Breast epithelium (tissue), 3 donors: ENCODE data around the gene RXFP2.

Experiments
- CTCF ChIP-seq, 3 donors: fragments of 450-650 bp; IDR thresholded peaks; one replicate each; pipeline ENCODE4 v1.5.1; 2016 to 2017; ENCODE audit warnings: antibody characterized with exemption in 3 of 3, mild to moderate bottlenecking in 3 of 3, moderate library complexity in 3 of 3
- POLR2A ChIP-seq: fragments of 450-650 bp; IDR thresholded peaks from one replicate; pipeline ENCODE4 v1.6.1; 2016; ENCODE audit warnings: antibody characterized with exemption, mild to moderate bottlenecking, moderate library complexity
- POLR2AphosphoS5 ChIP-seq, 3 donors: sonication (generic); formaldehyde crosslinking; IDR thresholded peaks; one replicate each; pipeline ENCODE4 v1.6.1; 2017; ENCODE audit warnings: antibody characterized with exemption in 3 of 3

DNA sequence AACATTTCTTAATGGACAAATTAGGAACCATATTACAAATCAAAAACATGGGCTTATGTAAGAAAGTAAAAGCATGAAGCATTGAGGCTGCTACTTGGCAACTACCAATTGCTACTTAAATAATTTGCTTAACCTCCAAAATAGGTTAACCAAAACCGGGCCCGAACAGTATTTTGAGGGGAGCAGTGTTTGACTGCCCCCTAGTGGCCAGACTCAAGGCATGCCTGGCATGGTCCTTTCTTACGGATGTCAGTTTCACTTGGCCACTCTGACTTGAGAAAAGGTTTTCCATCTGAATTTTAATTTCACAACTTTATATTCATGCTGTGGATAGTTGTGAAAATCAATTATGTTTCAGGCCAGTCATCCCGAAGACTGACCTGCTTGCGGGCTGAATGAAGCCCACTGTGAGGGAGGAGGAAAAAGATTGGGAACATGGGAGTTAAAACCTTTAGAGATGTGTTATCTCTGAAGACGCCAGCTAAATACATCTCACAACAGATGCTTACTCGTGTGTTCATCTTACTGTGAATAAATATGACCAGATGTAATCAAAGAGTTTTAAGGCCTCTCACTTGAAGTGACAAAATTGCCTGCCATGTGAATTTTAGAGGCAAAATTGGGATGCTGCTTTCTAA is 2.9 kb downstream of the RXFP2 start:
- TF ChIP-seq POLR2A (no peak), CTCF (IDR thresholded peaks at IDR 0.05) (peak; percentile 81 to 87 (median 81)), POLR2AphosphoS5 (IDR thresholded peaks at IDR 0.05) (no peak)
